H54 (cell line): ENCODE results near the gene DMTF1.
A peak's percentile ranks its signal among the peaks of the same experiment; 100 is the strongest.

Experiments
- DNase-seq: peaks from one replicate; pipeline ENCODE4 v3.0.0; 2011; ENCODE audit warnings: low spot score, mixed read lengths; ENCODE audit not compliant: insufficient read length
- FAIRE-seq: peaks from 3 replicates; lab custom pipeline; 2011; peaks lifted over from hg19 to GRCh38; lab: Jason Lieb, UNC
- POLR2A ChIP-seq: IDR thresholded peaks from 2 replicates; pipeline ENCODE4 v1.6.1; 2011; ENCODE audit warnings: low read depth, mild to moderate bottlenecking, low read length

Gene DMTF1

DNA sequence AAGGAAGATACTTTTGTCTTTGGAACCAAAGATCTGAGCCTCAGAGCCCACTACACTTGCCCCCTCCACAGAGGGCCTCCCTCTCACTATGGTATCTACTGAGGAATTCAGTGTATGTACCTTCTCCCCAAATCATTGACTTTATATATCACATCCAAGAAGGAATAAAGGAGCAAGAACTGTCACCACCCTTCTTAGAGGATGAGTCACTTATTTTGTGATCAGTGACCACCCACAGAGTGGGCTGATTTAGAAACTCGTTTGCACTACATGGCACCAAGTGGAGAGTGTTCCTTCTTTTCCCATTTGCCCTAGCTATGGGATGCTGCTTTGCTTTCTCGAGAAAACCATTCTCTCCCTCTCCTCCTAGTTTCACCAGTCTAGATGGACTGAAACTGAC lies 61.6 kb downstream of the DMTF1 start:
- FAIRE-seq, result no peak

DNA sequence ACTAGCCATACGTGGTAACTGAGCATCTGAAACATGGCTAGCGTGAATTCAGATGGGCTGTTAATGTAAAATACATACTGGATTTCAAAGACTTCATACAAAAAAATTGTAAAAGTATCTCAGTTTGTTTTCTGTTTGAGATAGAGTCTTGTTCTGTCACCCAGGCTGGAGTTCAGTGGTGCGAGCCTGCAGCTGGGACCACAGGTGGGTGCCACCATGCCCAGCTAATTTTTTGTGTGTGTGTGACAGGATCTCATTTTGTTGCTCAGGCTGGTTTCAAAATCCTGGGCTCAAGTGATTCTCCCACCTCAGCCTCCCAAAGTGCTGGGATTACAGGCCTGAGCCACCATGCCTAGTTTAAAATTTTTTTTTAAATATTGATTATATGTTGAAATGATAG lies 62.8 kb downstream of the DMTF1 start:
- no peak for DNase-seq
- no peak for TF ChIP-seq POLR2A
- FAIRE-seq, result no peak

More for the DNA sequence above, 61.6 kb downstream of the DMTF1 start:
- no peak for DNase-seq
- TF ChIP-seq POLR2A, result no peak

DNA sequence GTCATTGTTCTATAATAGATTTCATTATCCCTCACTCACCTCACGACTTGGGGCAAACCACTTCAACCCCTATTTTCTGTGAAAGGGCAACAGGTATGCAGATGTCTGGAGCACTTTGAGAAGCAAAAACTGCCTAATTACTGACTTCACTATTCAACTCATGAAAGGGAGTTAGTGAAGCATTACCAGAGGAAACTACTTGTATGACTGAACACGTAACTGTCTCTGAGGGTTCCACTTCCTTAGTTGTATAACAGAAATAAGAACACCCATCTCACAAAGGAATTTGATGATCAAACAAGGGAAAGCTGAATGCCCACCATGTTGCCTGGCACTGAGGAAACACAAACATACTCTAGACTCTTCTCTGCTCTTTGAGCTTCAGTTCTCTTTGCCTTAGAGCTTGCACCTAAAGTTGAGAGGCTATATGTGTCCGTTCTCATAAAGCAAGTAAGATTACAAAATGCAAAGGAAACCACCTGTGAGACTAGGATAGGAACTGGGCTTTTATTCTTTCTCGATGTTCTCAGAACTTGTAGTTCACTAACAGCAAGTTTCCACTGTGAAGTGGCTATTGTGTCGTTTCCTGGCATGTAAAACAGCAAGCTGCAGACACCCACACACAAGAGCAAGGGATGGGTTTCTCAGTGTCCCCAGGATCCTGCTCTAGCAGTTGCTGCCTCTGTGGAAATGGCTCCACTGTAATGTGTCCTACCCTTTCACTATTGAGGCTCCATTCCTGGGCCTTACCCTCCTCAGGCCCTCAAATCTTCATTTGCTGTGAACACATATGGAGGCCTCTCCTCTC lies 64.7 kb downstream of the DMTF1 start:
- no peak for TF ChIP-seq POLR2A
- FAIRE-seq, result no peak
- no peak for DNase-seq

DNA sequence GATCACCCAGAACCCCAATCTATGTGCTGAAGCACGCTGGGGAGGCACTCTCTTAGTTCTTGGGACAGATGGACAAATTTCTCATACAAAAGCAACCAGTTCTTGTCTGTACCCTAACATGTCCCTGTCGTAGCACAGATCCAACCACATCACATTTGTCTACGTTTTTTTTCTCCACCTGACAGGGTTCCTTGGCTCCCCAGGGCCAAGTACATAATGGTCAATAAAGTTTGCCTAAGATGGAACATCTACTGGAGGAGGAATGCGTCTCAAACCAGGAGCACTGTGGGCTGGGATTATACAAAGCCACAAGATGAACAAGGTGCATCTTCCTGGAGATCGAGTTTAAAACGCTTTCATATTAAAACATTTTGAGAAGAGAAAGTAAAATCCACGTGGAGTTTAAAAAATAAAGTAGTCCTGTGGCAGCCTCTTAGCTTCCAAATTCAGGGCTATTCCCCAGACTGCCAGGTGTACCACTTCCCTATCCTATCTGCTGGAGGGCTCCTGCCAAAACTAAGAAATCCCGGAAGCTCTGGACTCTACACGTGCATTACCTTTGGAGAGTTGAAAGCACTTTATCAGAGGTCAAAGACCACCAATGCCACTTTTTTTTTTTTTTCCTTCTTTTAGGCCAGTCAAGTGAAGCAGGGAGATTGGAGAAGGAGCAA lies 65.9 kb downstream of the DMTF1 start:
- TF ChIP-seq POLR2A, result no peak
- no peak for FAIRE-seq
- DNase-seq, result no peak

DNA sequence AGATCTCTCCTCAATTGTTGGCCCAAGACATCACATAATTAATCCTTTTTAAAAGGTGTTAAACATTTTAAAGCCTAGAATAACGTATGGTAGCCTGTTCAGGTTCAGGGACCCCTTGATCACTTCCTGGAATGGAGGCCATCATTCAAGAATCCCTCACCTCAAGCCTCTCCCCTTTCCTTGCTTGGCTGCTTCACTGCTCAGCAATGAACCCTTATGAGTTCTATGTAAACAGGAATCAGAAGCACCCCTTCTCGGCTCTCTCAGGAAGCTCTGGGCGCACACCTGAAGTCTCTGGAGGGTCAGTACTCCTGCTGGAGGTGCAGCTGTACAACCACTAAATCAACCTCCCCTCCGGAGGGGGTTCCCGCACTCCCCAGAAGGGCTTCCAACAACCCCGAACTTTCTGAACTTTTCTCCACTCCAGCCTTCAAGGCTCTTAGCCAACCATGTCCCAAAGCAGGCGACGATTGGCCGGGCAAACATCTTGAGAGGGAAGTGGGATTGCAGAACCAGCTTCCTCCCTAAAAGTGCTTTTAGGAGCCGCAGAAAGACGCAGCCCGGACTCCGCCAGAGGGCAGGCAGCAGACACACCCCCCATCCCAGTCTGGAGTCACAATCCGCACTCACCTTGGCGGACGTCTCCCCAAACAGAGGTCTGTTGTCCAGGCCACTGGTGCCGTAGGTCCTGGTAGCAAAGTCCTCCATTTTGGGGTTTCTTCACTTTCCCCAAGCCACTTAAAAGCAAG lies 66.7 kb downstream of the DMTF1 start:
- no peak for TF ChIP-seq POLR2A
- no peak for FAIRE-seq
- no peak for DNase-seq

DNA sequence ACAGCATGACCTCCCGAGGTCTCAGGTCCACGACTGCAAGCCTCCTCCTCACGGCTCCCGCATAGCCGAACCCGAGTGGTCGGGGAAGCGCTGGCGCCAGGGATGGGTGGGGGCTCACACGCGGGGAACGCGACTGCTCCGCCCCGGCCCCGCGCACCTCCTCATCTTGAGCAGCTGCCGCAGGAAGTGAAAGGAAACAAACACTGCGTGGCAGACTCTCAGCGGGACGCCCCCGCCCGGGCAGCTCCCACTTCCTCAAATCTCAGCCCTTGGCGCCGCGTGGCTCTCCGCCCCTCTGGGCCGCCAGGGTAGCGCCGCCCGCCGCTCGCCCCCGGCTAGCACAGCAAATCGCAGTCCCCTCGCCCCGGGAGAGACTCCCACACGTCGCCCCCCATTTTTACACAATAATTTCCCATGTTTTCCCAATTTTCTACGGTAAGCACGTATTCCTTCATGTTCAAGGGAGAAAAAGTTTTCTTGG lies 67.3 kb downstream of the DMTF1 start, which contains the start of gene TMEM243:
TMEM243 (minus strand) TSS at position 188 of the 481 bp plus-strand sequence. CDS start 229 bp downstream, outside the sequence.
- TF ChIP-seq POLR2A, result 0 out of 2 replicates have a peak, but pooled peaks have one; percentile 15
- FAIRE-seq (no peak), DNase-seq (peak; percentile 63)

DNA sequence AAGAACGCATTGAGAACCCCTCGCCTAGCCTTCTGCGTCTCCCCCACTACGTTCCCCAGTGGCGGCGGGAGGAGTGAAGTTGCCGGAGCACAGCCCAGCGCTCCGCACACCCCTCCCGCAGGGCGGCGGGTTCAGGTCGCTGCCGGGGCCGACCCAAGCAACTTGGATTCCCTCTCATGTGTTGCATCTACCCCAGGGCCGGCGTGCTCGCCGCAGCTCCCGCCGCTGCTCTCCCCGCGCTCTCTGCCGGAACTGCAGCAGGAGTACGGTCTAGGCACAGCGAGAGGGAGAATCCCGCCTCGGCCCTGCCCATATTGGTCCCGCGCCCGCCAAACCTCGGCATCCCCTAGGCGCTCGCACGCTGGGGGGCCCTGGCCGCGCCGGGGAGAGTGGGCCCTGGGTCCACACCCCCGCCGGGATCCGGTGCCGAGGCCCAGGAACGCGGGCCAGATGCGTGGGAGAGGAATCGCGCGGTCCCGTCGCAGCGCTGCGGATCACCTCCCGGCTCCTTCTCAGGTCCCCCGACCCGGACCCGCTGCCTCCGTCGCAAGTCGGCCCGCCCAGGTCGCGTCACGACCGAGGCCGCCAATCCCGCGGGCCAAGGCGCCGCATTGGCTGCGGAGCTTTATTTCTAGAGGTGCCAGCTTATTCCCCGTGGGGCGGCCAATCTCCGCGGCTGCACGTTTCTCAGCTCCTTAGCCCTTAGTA lies 67.9 kb downstream of the DMTF1 start:
- DNase-seq (peak; percentile 76), FAIRE-seq (no peak)
- peak; percentile 87 for TF ChIP-seq POLR2A

DNA sequence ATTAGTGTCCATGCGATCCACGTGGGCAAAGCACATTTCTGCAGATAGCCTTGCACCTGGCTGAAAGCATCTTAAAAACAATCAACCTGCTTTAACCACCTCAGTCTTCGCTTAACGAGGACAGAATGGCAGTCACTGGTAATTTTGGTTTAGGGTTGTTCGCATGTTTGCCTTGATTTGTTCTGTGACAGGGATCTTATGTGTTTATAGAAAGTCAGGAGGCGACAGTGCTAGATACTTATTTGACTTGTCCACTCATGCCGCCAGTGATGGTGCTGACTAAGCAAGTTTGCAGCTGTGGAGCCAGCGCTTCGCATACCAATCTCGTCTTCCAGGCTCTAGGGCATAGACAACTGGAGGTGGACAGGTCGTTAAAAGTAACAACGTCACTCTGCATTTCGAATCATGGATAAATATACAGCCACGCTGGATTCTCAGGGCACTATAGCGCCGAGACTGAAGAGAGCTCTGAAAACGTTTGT lies 68.5 kb downstream of the DMTF1 start:
- no peak for TF ChIP-seq POLR2A
- DNase-seq (no peak), FAIRE-seq (no peak)

DNA sequence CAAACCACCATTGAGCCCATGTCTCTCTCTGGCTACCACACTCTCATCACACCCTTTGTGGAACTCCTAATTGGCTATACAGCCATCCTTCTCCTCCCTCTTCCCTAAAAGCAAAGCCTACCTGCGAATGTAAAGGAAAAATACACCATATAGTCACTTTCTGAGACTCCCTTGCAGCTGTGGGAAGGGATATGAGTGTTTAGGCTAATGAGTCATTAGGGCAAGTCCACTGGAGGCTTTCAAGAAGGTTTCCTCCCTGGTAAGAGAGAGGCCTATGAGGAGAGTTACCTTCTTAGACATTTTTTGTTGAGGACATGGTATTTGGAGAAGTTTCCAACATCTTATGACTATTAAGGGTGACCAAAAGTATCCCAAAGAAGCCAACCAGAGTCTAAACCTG lies 71.4 kb downstream of the DMTF1 start:
- DNase-seq, result no peak
- no peak for FAIRE-seq
- TF ChIP-seq POLR2A, result no peak

DNA sequence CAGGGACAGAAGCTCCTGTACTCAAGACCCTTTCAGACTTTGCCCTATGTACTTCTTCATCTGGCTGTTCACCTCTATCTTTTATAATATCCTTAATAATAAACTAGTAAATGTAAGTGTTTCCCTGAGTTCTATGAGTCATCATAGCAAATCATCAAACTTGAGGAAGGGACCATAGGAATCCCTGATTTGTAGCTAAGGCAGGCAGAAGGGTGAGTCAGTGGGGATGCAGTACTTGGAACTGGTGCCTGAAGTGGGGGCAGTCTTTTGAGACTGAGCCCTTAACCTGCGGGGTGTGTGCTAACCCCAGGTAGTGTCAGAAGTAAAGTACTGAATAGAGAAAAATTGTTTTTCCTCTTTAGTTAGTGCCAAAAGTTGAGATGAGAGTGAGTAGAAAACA lies 73.4 kb downstream of the DMTF1 start:
- no peak for TF ChIP-seq POLR2A
- FAIRE-seq (no peak), DNase-seq (no peak)

DNA sequence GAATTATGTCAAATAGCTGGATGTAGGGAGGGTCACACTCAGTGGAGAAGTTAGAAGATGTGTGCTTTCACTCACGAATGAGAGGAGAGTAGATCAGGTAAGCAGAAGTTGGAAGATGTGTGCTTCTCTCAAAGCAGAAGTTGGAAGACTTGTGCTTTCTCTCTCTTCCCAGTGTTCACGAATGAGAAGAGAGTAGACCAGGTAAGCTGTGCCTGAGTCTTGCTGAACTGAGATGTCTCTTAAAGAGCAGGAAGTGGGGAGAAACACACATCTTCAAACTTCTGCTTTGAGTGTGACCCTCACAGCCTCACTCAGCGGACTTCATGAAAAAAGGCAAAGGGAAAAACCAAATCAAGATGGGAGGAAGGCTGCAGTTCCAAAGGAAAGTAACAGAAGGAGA lies 74.2 kb downstream of the DMTF1 start:
- no peak for FAIRE-seq
- TF ChIP-seq POLR2A, result no peak
- DNase-seq, result no peak

DNA sequence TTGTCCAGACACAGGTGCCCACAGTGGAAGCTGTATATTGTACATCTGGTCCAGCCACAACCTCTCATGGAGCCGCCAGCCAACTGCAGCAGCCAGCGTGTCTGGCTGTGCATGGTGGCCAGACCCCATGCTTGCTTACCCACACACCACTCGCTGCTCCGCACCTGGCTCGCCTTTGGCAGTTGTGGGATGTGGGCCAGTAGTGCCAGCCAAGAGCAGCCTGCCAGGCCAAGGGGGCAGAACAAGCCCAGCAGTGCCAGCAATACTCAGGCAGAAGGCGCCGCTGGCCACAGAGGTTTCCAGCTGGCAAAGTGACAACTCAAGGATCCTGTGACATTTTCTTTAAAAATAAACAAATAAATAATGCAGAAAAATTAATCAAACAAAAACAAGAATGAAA lies 79.0 kb downstream of the DMTF1 start:
- FAIRE-seq, result no peak
- no peak for DNase-seq

DNA sequence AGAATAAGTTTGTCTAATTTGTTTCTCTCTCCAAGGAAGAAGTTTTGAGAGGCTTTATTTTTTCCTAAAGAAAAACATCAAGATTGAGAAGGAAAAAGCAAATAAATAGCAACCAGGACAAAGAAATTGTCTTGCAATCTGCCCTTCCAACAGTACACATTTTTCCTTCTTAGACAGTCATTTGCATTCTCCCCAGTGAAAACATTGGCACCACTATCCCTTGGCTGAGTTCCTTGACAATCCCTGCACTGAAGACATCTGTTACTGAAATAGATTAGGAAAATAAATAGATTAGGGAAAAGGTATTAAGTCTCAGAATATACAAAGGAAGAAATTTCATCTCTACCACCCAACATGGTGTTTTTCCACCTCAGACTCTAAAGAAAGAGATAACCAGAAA lies 79.5 kb downstream of the DMTF1 start:
- FAIRE-seq (no peak), DNase-seq (no peak)
- TF ChIP-seq POLR2A, result no peak

More for the DNA sequence above, 79.0 kb downstream of the DMTF1 start:
- TF ChIP-seq POLR2A, result no peak
